ENCODE measurements around the gene TYMS.

DNA sequence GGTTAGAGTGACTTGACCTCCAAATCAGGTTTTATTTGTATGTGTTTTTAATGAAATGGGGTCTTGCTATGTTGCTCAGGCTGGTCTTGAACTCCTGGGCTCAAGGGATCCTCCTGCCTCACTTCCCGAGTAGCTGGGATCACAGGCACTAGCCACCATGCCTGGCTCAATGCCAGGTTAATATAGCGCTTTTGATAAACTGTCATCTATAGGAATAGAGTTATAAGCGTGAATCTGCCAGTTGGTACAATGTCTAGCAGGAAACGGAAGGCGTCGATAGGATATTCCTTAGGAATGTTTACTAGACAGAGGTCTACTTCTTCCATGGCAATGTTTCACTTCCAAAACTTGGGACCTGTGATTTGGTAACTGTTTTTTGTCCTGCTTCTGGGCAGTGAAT, 35.2 kb upstream of the TYMS start:
- TF ChIP-seq, protein P1, sequence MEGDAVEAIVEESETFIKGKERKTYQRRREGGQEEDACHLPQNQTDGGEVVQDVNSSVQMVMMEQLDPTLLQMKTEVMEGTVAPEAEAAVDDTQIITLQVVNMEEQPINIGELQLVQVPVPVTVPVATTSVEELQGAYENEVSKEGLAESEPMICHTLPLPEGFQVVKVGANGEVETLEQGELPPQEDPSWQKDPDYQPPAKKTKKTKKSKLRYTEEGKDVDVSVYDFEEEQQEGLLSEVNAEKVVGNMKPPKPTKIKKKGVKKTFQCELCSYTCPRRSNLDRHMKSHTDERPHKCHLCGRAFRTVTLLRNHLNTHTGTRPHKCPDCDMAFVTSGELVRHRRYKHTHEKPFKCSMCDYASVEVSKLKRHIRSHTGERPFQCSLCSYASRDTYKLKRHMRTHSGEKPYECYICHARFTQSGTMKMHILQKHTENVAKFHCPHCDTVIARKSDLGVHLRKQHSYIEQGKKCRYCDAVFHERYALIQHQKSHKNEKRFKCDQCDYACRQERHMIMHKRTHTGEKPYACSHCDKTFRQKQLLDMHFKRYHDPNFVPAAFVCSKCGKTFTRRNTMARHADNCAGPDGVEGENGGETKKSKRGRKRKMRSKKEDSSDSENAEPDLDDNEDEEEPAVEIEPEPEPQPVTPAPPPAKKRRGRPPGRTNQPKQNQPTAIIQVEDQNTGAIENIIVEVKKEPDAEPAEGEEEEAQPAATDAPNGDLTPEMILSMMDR (IDR thresholded peaks at IDR 0.05 in 8 of 11, conservative IDR thresholded peaks at IDR 0.05 in 3 of 11), result no peak
- no peak for TF ChIP-seq POLR2A (IDR thresholded peaks at IDR 0.05)
- TF ChIP-seq POLR2AphosphoS5 (IDR thresholded peaks at IDR 0.05), result no peak
